Osteocyte (in vitro differentiated cells): ENCODE results near the gene CDC42SE2. TPM values are rescaled to one million over a fixed set of nuclear protein-coding genes. Genes with fewer than 3 reads are reported as not detected.

ENCODE experiments used
- DNase-seq: peaks from one replicate; pipeline ENCODE4 v3.0.0; 2021; ENCODE audit warnings: mixed read lengths; ENCODE audit not compliant: unreplicated experiment; ENCODE audit errors: extremely low spot score
- H3K27ac Mint-ChIP-seq: one replicate; pipeline ENCODE4 v1.8.0; 2021; ENCODE audit warnings: mild to moderate bottlenecking, mixed read lengths; ENCODE audit not compliant: unreplicated experiment
- H3K27me3 Mint-ChIP-seq: one replicate; pipeline ENCODE4 v1.8.0; 2021; ENCODE audit warnings: mixed read lengths; ENCODE audit not compliant: unreplicated experiment
- H3K36me3 Mint-ChIP-seq: one replicate; pipeline ENCODE4 v1.8.0; 2021; ENCODE audit warnings: mixed read lengths; ENCODE audit not compliant: unreplicated experiment
- H3K4me1 Mint-ChIP-seq: one replicate; pipeline ENCODE4 v1.8.0; 2021; ENCODE audit warnings: mixed read lengths; ENCODE audit not compliant: unreplicated experiment
- H3K4me3 Mint-ChIP-seq: one replicate; pipeline ENCODE4 v1.8.0; 2021; ENCODE audit warnings: mild to moderate bottlenecking, moderate library complexity, mixed read lengths; ENCODE audit not compliant: unreplicated experiment
- H3K9me3 Mint-ChIP-seq: one replicate; pipeline ENCODE4 v1.8.0; 2021; ENCODE audit warnings: mixed read lengths; ENCODE audit not compliant: unreplicated experiment
- total RNA-seq: library from RNA; stranded (reverse); gene quantifications from 2 replicates; pipeline ENCODE4 v1.2.1, GENCODE V29; 2021
- TF ChIP-seq, protein P1 (sequence below): fragments of 200-600 bp; sonication (generic); IDR thresholded peaks from 2 replicates; pipeline ENCODE4 v1.5.0; 2021; ENCODE audit warnings: antibody characterized with exemption, mild to moderate bottlenecking, moderate library complexity

The CDC42SE2 gene
- total RNA-seq, 1 donor from 2014 or later, result 21.6 TPM

GRCh38 chr5:131272307-131272706 is 8.5 kb downstream of the CDC42SE2 start:
- TF ChIP-seq, protein P1, sequence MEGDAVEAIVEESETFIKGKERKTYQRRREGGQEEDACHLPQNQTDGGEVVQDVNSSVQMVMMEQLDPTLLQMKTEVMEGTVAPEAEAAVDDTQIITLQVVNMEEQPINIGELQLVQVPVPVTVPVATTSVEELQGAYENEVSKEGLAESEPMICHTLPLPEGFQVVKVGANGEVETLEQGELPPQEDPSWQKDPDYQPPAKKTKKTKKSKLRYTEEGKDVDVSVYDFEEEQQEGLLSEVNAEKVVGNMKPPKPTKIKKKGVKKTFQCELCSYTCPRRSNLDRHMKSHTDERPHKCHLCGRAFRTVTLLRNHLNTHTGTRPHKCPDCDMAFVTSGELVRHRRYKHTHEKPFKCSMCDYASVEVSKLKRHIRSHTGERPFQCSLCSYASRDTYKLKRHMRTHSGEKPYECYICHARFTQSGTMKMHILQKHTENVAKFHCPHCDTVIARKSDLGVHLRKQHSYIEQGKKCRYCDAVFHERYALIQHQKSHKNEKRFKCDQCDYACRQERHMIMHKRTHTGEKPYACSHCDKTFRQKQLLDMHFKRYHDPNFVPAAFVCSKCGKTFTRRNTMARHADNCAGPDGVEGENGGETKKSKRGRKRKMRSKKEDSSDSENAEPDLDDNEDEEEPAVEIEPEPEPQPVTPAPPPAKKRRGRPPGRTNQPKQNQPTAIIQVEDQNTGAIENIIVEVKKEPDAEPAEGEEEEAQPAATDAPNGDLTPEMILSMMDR, result no peak
- Mint-ChIP-seq H3K27ac (no peak overlapping the region), H3K36me3 (no peaks in the 10 kb centered on the region), H3K4me3 (no peak overlapping the region), H3K4me1 (peaks cover 22% of the 10 kb centered on the region), H3K9me3 (no peaks in the 10 kb centered on the region), H3K27me3 (no peaks in the 10 kb centered on the region)
- no peak for DNase-seq

GRCh38 chr5:131272724-131273123 is 8.9 kb downstream of the CDC42SE2 start:
- Mint-ChIP-seq H3K4me3 (no peak overlapping the region), H3K27me3 (no peaks in the 10 kb centered on the region), H3K4me1 (peaks cover 22% of the 10 kb centered on the region), H3K9me3 (no peaks in the 10 kb centered on the region), H3K27ac (no peak overlapping the region), H3K36me3 (no peaks in the 10 kb centered on the region)
- TF ChIP-seq, protein P1, result no peak
- DNase-seq, result no peak

DNA sequence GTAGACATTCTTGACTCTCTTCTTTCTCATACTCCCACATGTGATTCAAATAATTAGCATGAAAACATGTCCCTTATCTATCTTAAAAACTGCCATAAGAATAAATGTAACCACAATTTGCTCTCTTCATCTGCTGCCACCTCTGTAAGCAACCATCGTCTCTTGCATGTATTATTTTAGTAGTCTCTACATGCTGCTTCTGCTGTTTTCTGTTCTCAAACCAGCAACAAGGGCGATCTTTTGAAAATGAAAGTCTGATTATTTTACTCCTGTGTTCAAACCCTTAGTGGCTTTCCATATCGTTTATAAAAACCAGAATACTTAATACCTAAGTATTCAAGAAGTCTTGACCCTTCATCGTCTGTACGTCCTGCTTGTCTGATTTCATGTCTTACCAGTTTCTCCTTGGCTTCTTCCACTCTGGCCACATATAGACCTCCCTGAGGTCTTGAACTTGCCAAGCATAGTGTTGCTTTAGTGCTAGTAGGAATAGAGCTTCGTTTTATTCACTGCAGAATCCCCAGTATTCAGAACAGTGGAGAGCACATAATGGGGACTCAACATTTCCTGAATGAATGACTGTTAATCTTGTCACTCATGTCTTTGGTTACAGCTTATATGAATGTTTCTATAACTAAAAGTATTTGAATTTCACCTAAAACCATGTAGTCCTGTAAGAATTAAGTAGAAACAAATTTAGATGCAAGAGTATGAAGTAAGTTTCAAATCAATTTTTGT is 10.6 kb downstream of the CDC42SE2 start:
- no peak for DNase-seq
- TF ChIP-seq, protein P1, result no peak
- H3K4me1 Mint-ChIP-seq, result peaks cover 24% of the 10 kb centered on the region
- no peaks in the 10 kb centered on the region for H3K36me3 Mint-ChIP-seq
- H3K27ac Mint-ChIP-seq, result no peak overlapping the region
- no peaks in the 10 kb centered on the region for H3K27me3 Mint-ChIP-seq
- H3K4me3 Mint-ChIP-seq, result no peak overlapping the region
- no peaks in the 10 kb centered on the region for H3K9me3 Mint-ChIP-seq

GRCh38 chr5:131276072-131276471 is 12.2 kb downstream of the CDC42SE2 start:
- TF ChIP-seq, protein P1, result no peak
- no peak for DNase-seq
- H3K4me3 Mint-ChIP-seq, result no peak overlapping the region
- peaks cover 30% of the 10 kb centered on the region for H3K4me1 Mint-ChIP-seq
- H3K27me3 Mint-ChIP-seq, result no peaks in the 10 kb centered on the region
- H3K27ac Mint-ChIP-seq, result no peak overlapping the region
- no peaks in the 10 kb centered on the region for H3K9me3 Mint-ChIP-seq
- no peaks in the 10 kb centered on the region for H3K36me3 Mint-ChIP-seq

GRCh38 chr5:131277447-131277846 is 13.6 kb downstream of the CDC42SE2 start:
- Mint-ChIP-seq H3K4me3 (no peak overlapping the region), H3K27me3 (no peaks in the 10 kb centered on the region), H3K27ac (no peak overlapping the region), H3K9me3 (no peaks in the 10 kb centered on the region), H3K36me3 (no peaks in the 10 kb centered on the region), H3K4me1 (peaks cover 39% of the 10 kb centered on the region)
- TF ChIP-seq, protein P1, result no peak
- DNase-seq, result no peak
